Dedifferentiated amniotic fluid mesenchymal stem cell (primary cell): ENCODE data around the gene CREM.
"Not testable (repeated sequence)": the region's sequence is repeated elsewhere in the genome, so short reads cannot be mapped to it uniquely, and the experiment has no call there.

ENCODE experiments used
- DNase-seq: peaks from one replicate; pipeline ENCODE4 v3.0.0-alpha.2; 2016; ENCODE audit errors: extremely low spot score

CREM gene

DNA sequence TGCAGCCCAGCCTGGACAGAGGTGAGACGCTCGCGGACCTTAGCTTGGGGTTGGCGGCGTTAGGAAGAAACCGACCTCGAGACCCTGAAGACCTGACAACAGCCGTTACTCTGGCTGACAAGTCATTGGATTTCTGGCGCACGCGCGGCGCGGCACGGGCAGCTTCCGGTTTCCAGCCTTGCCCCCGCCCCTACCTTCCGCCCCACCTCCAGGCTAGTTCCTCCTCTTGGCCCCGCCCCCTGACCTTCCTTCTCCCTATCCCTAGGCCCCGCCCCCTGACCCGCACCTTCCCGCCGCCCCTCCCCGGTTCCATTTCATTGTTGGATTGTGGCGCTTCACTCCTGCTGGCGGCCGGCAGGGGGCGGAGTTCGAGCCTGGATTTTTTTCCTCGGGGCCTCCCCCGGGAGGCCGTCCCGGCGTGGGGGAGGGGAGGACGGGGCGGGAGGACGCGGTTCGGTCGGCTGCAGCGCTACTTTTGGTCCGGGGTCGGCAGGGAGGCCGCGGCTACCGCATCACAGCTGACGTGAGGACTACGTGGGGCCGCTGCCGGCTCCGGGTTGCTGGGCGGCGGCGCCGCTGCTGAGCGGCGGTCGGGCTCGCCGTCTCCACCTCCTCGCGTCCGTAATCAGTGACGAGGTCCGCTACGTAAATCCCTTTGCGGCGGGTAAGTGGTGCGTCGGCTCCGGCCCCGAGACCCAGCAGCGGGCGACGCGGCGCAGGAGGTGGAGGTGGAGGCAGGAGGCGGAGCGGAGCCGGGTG lies at the start of gene CREM:
Gene CREM, plus strand, starts transcription at position 317 of the 759 bp plus-strand sequence. CDS start 10,990 bp downstream, outside the sequence.
- DNase-seq, result peak; percentile 91

DNA sequence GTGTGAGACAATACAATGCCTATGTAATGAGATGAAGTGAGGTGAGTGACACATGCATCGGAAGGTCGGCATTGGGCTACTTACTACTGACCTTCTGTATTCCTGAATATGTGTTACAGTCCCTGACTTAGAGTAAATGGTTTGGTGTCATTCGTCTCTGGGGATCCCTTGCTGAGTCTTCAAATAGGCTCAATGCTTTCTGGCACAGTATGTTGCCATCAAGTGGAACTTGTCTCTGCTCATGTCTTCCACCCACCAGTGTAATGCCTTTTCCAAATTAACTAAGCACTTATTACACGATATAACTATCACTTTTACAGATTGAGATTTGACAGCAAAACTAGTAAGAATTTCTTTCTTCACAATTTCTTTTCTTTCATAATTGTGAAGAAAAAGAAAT lies 47.4 kb upstream of the CREM start:
- no peak for DNase-seq

DNA sequence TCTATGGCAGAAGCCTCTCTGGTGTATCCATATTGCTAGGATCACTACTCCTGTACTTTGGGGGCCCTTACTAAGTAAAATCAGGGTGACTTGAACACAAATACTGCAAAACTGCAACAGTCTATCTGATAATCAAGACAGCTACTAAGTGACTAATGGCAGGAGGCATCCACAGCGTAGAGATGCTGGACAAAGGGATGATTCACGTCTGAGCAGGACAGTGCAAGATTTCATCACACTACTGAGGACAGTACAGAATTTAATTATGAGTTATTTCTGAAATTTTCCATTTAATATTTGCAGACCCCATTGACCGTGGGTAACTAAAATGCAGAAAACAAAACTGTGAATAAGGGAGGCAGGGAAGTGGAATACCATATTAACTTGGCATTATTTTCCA lies 46.9 kb upstream of the CREM start:
- DNase-seq, result peak; percentile 57

DNA sequence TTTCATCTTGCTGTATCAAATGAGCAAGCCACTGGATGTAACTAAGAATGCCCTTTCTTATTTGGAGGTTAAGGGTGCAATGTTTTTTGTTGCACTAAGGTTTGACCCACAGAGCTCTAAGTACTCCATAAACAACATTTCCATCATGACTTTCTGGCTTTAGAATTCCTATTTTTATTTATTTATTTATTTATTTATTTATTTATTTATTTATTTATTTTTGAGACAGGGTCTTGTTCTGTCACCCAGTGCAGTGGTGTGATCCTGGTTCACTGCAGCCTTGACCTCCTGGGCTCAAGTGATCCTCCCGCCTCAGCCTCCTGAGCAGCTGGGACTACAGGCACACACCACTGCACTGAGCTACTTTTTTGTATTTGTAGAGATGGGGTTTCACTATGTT lies 46.4 kb upstream of the CREM start:
- DNase-seq, result not testable (repeated sequence)

DNA sequence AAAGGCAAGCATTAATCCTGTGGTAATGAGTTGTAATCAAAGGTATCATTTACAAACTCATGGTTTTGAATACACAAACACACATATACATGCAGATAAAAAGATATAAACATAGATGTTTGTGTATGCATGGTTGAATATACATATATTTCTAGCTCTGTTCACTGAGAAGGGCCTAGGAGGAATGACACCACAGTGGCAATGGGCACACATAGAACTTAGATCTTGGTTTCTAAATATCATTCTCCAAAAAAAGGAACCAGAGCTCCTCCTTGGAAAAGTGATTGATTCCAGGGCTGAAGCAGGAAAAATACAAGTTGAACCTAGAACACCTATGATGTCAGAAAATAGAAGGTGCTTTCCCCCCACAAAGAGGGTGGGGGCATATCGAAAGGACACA lies 43.4 kb upstream of the CREM start:
- no peak for DNase-seq

DNA sequence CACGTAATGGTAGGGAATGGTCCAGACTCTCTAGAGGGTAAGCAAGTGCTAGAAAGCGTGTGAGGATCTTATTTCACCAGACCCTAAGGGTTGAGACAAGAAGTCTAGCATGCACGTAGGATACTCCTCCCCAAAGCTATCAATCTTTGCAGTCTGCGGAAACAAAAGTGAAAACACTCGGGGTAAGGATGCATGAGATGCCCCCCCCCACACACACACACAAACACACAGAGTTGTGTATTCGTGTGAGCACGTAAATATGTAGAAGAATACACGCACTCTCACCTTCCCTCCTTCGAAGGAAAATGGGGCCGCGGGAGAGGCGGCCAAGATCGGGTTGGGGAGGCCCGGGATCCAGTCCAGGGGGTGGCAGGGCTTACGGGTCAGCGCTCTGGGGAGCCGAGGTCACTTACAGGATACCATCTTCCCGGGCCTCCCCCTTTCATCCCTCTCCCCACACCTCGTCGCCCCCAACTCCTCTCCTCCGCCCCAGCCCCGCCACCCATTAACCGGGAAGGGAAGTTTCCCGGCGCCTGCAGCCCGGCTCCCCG lies 37.0 kb upstream of the CREM start:
- DNase-seq, result no peak

DNA sequence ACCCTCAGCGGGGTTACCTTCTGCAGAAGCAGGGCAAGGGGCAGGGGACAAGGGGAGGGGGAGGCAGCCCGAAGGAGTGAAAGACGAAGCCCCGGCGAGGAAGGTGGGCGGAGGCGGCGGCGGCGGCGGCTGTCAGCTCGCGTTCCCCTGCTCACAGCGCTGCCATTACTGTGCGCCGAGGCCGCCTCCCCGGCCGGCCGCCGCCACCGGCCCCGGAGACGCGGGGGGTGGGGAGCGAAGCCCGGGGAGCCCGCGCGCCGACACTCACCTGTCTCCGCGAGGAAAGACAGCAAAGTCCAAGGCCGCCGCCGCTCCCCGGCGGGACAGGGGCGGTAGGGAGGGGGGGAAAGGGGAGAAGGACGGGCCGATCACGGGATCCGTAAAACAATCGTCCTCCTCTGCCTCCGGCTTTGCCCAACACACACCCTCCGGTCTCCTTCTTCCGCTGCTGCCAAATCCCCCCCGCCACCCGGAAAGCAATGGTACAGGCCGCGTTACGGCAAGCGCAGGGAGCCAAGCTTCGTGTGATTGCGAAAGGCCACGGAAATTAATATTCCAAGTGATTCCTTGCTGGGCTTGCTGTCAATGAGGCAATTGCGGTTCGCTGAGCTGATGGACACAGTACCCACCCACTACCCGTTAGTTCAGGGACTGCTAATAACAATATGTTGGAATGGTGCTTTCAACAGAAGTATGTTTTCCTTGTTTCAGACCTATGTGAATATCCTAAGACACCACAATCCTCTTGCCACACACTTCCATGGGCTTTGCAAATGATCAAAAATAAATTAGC lies 36.3 kb upstream of the CREM start, which contains the start of gene CUL2:
Gene CUL2, minus strand, starts transcription at position 180 of the 793 bp plus-strand sequence. CDS start 19,024 bp downstream, outside the sequence.
- peak; percentile 94 for DNase-seq

DNA sequence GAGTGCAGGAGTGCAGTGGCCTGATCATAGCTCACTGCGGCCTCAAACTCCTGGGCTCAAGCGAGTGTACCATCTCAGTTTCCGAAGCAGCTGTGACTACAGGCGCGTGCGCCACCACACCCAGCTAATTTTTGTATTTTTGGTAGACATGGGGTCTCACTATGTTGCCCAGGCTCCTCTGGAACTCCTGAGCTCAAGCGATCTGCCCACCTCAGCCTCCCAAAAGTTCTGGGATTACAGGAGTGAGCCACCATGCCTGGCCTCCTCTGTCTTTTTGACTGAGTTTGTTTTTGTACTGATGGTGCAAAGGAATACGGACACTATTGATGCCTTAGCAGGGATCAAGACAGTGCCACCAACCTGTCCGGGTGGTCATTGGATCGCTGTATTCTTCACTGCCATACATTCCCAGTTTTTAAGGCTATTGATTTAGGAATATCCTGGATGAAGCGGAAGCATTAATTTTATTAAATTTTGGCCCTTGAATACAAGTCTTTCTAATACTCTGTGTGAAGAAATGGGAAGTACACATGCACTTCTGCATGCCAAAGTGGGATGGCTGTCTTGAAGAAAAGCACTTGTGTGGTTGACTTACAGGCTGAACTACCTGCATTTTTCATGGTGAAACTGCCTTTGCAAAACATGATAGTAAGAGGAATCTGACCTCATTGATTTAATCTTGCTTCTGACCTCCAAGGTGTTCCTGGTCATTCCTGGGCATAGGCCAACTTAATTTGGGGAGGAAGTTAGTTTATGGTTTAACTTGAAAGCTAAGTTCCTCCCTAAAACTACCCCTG lies 34.5 kb upstream of the CREM start:
- DNase-seq, result no peak

DNA sequence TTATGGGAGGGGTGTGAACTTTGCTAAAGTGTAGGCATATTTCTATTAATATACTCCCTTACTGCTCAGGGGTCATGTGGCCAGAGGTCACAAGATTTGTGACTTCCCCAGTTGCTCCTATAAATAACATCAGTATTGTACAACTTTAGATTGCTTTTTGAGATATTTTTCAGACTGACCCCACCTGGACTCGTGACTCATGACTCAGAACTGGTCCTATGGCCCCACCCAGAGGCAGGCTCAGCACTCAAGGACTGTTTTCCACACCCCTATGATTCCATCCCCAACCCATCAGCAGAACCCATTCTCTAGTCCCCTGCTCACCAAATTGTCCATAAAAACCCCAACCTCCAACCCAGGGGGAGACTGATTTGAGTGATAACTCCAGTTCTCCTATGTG lies 33.8 kb upstream of the CREM start:
- no peak for DNase-seq

DNA sequence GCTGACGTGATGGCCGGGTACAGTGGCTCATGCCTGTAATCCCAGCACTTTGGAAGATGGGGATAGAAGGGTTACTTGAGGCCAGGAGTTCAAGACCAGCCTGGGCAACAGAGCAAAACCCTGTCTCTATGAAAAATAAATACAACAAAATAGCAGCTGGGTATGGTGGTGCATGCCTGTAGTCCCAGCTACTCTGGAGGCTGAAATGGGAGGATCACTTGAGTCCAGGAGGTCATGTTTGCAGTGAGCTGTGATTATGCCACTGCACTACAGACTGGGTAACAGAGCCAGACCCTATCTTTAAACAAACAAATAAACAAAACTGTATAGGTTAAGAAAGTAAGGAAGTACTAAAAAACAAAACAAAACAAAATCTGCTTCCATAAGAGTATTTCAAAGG lies 30.3 kb upstream of the CREM start:
- no peak for DNase-seq

DNA sequence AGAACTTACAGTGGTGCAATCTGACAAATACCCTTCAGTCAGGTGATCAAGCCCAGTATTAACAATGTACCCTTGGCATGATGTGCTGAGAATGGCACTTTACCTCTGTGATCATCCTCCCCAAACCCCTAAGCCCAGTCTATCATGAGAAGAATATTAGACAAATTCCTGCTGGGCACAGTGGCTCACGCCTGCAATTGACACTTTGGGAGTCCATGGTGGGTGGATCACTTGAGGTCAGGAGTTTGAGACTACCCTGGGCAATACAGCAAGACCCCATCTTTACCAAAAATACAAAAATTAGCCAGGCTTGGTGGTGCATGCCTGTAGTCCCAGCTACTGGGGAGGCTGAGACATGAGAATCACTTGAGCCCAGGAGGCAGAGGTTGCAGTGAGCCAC lies 29.1 kb upstream of the CREM start:
- DNase-seq, result no peak

DNA sequence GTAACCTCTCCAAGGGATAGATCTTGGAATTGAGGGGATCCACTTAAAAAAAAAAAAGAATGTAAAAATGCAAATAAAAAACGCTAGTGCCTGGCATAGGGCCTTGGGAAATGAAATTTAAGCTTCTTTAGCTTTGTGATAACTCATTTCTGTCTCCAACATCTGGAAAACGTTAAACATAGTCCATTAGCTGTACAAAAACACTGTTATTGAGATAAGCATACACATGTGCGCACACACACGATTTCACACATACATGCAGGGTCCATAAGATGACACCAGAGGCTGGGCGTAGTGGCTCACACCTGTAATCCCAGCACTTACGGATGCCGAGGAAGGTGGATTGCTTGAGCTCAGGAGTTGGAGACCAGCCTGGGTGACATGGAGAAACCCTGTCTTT lies 22.8 kb upstream of the CREM start:
- DNase-seq, result no peak

DNA sequence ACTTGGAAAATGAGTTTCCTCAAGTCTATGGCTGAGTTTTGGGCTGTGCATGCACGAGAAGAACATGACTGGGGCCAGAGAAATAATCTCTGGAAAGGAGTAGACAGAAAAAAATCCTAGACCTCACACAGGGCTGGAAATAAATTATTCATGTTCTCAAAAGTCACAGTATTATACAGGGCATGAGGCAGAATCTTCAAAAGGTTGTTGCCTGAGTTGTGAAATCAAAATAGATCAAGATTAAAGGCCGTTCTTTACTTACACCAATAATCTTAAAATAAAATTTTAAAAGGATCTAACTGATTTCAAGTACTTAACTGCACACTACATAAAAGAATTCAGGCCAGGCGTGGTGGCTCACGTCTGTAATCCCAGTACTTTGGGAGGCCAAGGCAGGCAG lies 14.1 kb upstream of the CREM start:
- no peak for DNase-seq

DNA sequence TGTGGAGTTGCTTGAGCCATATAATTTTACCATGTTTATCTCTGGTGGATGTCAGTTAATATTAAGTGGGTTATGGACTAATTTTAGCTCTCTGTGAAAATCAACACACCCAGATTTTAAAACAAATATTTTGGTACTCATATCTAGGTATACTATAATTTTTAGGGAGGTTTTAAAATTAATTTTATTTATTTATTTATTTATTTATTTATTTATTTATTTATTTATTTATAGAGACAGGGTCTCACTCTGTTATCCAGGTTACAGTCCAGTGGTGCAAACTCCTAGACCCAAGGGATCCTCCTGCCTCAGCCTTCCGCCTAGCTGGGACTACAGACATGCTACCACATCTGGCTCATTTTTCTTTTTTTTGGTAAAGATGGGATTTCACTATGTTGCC lies 7.3 kb upstream of the CREM start:
- DNase-seq, result no peak

DNA sequence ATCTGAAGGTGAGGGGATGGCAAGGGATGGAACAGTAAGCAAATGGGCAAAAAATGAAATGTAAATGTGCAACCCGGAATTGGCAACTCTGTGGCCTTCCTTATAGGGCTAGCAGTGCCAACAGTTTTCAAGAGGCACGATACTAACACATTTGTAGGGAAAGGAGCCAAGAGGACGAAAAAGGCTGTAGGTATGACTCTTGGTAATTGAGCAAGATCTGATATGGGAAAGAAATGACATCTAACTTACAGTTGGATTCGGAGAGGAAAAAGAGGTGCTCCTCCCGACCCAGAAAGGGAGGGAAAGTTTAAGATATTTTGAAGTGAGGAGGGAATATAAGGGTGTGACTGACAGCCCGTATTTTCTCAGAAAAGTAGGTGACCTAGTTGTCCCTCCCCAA lies 2.1 kb upstream of the CREM start:
- DNase-seq, result no peak

DNA sequence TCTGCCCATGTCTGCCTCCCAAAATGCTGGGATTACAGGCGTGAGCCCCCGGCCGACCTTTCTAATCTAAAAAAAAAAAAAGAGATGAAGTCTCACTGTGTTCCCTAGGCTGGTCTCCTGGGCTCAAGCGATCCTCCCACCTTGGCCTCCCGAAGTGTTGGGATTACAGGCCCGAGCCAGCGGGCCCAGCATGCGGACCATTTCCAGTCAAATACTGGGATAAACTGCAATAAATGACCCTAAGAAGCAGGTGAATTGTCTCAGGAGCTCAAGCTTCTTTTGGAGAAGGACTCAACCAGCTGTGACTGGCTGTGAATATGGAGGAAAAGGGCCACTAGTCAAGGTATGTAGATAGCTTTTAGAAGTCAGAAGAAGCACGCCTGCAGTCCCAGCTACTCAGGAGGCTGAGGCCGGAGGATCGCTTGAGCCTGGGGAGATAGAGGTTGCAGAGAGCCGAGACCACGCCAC lies 550 bp upstream of the CREM start:
- no peak for DNase-seq

DNA sequence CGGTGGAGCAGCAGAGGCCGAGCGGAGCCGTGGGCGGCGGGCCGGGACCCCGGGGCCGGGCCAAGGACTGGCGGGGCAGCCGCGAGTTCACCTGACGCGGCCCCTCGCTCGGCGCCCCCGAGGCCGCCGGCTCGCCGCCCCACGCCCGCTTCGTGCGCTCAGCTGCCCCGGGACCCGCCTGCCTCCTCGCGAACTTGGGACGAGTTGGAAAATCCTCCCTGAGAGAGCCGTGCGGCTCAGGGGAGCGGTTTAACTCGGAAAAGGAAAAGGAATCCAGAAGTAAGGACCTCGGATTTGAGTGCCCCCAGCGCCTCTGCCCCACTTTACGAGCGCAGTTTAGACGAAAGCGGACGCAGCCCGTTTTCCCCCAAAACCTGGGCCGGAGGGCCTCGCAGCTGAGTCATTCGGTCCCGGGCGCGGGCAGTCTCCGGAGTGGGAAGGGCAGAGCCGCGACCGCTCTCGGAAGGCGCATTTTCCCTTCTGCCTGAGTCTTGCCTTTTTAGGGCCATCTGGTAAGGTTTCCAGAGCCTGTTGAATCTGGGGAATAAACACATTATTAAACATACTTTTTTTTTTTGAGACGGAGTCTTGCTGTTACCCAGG lies 744 bp downstream of the CREM start:
- peak; percentile 54 for DNase-seq

DNA sequence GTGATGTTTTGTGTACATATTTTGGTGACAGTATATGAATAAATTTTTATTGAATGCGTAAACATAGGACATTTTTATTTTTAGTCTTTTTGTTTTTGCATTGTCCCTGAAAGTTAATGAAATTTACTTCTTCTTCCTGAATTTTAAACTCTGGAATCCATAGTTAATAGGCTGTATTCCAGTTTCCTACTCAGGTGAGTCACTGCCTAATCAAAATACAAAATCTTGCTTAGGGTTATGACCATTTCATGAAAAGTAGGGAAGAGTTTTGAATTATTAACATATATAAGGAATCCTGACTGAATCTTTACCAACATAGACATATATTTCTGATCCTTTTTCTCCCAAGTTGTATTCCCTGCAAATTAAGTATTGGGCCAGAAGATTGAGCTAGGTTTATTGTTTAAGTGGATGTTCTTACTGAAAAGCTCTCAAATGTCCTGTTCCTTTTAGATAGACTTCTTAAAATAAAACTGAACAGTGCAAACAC lies 2.6 kb downstream of the CREM start:
- DNase-seq, result no peak

DNA sequence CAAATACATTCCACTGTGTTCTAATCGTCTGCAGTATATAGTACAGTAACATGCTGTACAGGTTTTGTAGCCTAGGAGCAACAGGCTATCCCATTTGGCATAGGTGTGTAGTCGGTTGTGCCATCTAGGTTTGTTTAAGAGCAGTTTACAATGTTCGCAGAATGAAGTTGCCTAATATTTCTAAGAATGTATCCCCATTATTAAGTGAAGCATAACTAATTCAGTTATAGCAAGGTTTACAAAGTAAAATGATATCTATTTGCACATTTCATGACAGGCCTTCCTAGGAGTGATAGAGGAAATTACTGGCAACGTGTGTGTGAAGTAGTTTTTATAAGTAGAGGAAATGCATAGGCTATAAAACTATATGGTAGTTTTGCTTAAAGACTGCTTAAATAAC lies 4.0 kb downstream of the CREM start:
- no peak for DNase-seq

DNA sequence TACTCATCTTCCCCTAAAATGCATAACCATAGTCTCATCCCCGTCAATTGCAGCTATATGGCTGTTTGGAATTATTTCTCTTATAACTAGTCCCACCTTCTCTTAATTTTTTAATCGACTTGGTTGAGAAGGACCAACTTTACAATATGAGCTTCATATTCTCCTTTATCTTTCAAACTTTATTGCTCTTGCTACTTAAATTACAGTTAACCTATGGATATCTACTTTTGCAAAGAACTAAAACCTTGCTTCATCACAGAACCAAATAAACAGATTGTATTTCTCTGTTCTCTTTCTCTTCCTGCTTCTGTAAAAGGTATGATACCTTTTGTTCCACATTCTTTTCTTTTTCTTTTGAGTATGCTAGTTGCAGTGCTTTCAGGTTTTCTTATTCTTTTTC lies 6.1 kb downstream of the CREM start:
- no peak for DNase-seq

DNA sequence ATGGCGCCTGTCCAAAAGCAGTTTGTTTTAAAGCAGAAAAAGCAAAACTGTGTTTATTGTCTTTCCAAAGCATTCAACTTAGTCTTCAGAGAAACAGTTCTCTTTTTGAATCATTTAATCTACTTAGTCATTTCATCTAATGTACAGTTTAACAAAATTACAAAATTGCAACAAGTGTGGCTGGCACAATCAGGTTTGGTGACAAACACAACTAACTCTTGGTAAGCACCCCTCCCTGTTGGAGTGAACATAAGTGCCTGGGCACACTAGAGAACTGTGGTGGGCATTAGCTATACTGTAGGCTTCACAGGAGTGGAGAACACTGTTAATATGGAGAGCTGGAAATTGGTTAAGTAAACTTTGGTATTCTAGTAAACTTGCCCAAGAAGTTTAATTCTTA lies 6.9 kb downstream of the CREM start:
- no peak for DNase-seq
